MM.1S (cell line): ENCODE measurements around the gene U2AF1L4.

ENCODE experiments used
- CTCF ChIP-seq: fragments of 300-600 bp; sonication (generic); IDR thresholded peaks from 2 replicates; pipeline ENCODE4 v1.5.1; 2016; ENCODE audit warnings: antibody characterized with exemption, low read length, mixed read lengths
- EZH2 ChIP-seq: fragments of 300-600 bp; sonication (generic); optimal IDR thresholded peaks from 2 replicates; pipeline ENCODE3; 2017; ENCODE audit warnings: low read depth, mild to moderate bottlenecking, antibody characterized with exemption, low read length, mixed read lengths
- EZH2phosphoT487 ChIP-seq: fragments of 300-600 bp; sonication (generic); IDR thresholded peaks from 2 replicates; pipeline ENCODE4 v1.6.1; 2018; ENCODE audit warnings: antibody characterized with exemption, low read length

GRCh38 chr19:35783469-35784434, 38.5 kb upstream of the U2AF1L4 start:
- TF ChIP-seq EZH2: no peak
- no peak for TF ChIP-seq CTCF
- TF ChIP-seq EZH2phosphoT487: no peak
